HTR-8/SVneo (cell line): Measurements from ENCODE around the gene IL34.
"Not testable (repeated sequence)": the region's sequence is repeated elsewhere in the genome, so short reads cannot be mapped to it uniquely, and the experiment has no call there.

Source experiments
- DNase-seq: peaks from one replicate; pipeline ENCODE4 v3.0.0; 2011; ENCODE audit warnings: low spot score, mixed read lengths; ENCODE audit not compliant: insufficient read length
- FAIRE-seq: peaks from 2 replicates; lab custom pipeline; 2011; peaks lifted over from hg19 to GRCh38; lab: Jason Lieb, UNC

The IL34 gene

DNA sequence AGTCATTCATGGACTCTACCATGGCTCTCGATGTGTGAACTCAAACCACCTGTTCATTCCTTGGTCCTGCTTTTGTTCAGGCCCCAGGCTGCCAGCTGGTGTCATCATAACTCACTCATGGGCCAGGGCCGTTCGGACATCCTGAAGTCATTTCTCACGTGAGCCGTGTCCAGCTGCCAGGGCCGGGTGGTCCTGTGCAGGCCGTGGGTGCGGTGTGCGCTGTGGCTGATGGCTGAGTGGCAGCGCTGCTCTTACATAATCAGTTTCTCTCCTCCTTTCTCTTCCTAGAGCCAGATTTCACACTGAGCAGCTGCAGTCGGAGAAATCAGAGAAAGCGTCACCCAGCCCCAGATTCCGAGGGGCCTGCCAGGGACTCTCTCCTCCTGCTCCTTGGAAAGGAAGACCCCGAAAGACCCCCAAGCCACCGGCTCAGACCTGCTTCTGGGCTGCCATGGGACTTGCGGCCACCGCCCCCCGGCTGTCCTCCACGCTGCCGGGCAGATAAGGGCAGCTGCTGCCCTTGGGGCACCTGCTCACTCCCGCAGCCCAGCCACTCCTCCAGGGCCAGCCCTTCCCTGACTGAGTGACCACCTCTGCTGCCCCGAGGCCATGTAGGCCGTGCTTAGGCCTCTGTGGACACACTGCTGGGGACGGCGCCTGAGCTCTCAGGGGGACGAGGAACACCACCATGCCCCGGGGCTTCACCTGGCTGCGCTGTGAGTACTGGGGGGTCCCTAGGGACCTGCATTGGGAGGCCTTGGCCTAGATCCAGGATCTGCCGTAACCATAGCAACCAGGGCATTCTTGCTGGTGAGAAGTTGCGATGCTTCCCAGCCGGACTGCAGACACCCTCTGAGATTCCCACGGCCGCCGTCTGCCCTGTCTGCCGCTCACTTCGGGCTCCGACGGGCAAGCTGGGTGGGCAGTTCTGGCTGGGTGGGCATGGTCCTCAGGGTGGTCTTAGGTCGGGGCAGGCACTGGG lies at the start of gene IL34:
Gene IL34, plus strand, starts transcription at position 300 of the 982 bp plus-strand sequence. Its CDS starts 389 bp downstream, at position 689.
- no peak for DNase-seq
- FAIRE-seq, result no peak

GRCh38 chr16:70597135-70597835 lies 49.1 kb upstream of the IL34 start:
- no peak for FAIRE-seq
- no peak for DNase-seq

DNA sequence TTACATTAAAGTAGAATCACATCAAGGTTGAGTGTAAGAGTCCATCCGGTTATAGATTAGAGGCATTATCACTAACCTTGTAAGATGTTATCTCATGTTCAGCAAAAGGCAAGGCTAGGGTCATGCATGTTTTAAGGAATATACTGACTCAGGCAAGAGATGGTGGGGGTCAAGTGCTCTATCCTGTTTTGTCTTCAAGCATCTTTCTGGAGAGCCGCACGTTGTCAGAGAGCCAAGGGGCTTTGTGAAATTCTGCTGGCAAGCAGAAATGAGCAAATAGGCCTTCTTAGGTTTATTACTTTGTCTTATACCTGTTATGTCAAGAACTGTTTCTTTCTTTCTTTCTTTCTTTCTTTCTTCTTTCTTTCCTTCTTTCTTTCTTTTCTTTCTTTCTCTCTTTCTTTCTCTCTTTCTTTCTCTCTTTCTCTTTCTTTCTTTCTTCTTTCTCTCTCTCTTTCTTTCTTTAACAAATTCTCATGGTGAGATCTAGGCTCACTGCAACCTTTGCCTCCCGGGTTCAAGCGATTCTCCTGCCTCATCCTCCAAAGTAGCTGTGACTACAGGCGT lies 47.3 kb upstream of the IL34 start:
- FAIRE-seq (no peak), DNase-seq (no peak)

DNA sequence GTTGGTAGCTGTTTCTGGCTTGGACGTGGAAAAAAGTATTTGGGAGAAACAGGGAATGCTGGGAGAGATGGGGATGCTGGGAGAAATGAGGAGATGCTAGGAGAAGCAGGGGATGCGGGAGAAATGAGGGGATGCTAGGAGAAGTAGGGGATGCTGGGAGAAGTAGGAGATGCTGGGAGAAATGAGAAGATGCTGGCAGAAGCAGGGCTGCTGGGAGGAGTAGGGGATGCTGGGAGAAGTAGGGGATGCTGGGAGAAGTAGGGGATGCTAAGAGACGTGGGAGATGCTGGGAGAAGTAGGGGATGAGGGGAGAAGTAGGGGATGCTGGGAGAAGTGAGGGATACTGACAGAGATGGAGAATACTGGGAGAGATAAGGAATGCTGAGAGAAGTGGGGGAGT lies 45.6 kb upstream of the IL34 start:
- DNase-seq (no peak), FAIRE-seq (no peak)

- FAIRE-seq, result no peak
- DNase-seq, result no peak
Measured at GRCh38 chr16:70601576-70602575, 44.5 kb upstream of the IL34 start.

GRCh38 chr16:70602831-70603230 lies 43.5 kb upstream of the IL34 start:
- no peak for DNase-seq
- FAIRE-seq, result no peak

DNA sequence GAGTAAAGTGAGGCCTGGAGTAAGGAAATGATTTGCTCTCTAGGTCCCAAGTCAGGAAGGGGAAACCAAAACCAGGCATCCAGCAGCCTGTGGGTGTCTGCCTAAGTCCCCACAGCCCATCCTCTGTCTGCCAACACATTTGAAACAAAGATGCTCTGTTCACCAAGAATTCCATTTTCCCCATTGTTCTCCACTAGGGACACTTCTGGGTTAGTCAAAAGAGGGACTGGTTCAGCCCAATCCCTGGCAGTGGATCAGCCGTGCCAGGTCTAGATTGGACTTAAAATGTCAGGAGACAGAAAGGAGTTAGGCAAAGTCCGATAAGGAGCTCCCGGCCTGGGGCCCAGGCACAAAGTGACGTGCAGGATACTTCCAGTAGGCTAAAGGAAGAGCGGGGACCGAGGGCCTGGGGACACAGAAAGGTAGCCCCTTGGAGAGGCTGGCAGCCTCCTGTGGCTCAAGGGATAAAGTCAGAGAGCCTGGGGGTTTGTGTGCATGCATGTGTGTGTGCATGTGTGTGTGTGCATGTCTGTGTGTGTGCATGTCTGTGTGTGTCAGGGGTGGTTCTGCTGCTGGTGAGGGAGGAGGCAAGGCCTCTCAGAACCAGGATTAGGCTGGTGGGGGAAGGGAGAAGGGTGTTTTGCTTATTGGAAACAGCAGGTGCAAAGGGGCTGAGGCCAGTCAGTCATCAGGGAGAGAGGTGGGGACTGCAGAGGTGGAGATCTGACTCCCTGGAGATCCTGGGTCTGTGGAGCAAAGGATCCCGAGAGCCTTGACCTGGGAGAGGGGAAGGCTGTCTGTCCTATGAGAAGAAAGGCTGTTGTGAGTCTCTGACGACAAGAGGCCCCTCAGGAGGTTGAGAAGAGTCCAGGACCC lies 41.7 kb upstream of the IL34 start:
- FAIRE-seq (no peak), DNase-seq (no peak)

DNA sequence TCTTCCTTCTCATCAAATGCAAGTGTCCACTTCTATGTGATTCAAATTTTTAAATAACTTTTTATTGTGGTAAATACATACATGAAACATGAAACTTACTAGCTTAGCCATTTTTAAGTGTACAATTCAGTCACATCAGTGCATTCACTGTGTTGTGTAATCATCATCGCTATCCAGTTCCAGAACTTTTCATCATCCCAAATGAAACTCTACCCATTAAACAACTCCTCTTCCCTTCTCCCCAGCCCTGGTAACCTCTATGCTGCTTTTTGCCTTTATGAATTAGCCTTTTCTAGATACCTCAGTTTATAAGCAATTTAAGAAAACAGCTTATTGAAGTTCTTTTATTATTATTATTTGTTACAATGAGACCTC lies 41.1 kb upstream of the IL34 start:
- no peak for DNase-seq
- FAIRE-seq, result no peak

GRCh38 chr16:70608521-70608920 lies 37.8 kb upstream of the IL34 start:
- no peak for FAIRE-seq
- DNase-seq, result no peak

DNA sequence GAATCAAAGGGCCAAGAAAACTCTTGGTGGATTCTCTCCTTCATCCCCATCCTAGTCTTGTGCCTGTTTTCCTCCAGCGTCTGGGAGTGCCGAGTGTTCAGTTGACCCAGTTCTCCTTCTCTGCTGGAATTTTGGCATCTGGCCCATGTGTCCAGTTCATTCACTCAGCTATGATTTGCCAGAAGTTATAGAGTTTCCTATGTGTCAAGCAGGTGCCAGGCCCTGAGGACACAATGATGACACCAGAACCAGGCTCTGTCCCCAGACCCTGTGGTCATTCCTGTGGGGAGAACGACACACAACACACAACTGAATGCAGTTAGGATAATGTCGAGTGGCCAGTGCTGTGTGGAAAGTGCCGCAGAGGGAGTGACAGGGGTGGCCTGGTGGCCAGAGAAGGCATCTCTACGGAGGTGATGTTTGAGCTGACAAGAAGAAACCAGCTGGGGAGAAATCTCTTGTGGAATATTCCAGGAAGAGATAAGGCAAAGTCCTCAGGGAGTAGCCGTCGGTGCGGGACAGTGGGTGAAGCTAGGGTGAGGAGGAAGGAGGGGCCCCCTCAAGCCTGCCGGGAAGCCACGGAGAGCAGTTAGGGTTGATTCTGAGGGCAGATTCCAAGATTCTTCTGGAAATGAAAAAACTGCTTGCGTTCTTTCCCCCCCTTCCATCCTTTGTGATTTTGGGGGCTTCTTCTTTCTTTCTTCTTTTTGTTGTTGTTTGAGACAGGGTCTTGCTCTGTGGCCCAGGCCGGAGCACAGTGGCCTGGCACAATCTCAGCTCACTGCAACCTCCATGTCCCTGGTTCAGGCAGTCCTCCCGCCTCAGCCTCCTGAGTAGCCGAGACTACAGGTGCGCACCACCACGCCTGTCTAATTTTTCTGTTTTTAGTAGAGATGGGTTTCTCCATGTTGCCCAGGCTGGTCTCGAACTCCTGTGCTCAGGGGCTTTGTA lies 35.8 kb upstream of the IL34 start:
- FAIRE-seq (no peak), DNase-seq (no peak)

DNA sequence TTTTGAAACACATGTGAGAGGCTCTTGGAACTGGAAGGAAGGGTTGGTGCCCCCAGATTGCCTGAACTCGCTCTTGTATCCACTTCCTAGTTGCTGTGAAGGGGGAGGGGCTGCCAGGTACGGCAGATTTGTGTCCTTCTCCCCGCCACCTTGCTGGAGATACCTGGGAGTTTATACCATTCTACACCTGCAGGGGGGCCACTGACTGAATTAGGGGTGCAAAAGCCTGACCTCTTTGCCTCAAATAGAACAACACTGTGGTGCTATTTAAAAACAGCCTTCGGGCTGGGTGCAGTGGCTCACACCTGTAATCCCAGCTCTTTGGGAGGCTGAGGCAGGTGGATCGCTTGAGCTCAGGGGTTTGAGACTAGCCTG lies 35.1 kb upstream of the IL34 start:
- DNase-seq, result no peak
- no peak for FAIRE-seq

DNA sequence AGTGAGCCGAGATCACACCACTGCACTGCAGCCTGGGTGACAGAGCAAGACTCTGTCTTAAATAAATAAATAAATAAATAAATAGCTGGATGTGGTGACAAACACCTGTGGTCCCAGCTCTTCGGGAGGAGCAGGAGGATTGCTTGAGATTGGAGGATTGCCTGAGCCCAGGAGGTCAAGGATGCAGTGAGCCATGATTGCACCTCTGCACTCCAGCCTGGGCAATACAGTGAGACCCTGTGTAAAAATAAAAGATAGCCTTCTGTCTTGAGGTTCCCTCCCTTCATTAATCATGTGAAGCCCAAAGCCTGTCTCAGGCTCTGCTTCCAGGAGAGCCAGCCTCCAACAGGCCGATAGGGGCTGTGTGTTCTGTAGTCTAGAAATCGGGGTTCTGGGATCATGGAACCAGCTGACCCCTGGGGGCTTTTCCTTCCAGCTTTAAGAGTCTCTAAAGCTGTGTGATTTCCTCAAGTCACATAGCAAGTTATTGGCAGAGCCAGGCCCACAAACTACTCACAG lies 34.5 kb upstream of the IL34 start:
- DNase-seq (no peak), FAIRE-seq (no peak)

- DNase-seq, result no peak
- FAIRE-seq, result no peak
Measured at GRCh38 chr16:70612931-70613330, 33.4 kb upstream of the IL34 start.

GRCh38 chr16:70614208-70614951 lies 32.0 kb upstream of the IL34 start:
- FAIRE-seq, result no peak

DNA sequence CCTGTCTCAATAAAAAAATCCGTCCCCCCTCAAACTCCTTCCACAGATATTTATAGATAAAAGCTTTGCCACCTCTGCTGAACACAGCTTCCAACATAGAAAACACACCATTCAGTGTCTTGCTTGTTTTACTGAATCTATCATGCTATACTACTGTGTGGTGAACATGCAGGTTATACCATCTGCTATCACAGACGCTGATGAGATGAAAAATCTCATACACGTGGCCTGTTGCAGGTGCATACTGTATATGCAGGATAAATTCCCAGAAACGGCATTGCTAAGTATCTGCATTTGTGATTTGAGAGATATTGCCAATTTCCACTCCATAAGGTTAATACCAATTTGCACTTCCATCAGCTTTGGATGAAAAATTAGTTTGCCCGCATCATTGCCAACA lies 30.4 kb upstream of the IL34 start:
- FAIRE-seq, result no peak
- DNase-seq, result no peak

More at GRCh38 chr16:70614208-70614951, 32.0 kb upstream of the IL34 start:
- DNase-seq, result no peak

DNA sequence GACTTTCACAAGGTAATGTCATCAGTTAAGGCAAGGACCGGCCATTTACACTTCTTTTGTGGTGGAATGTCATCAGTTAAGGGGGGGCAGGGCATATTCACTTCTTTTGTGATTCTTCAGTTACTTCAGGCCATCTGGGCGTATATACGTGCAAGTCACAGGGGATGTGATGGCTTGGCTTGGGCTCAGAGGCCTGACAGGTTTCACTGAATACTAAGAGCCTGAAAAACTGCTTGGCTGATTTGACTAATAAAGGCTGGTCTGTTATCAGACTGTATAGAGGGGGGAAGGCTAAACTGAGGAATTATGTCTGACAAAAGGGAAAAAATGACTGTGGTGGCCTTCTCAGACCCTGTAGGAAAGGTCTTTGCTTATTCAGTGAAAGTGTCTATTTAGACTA lies 24.5 kb upstream of the IL34 start:
- not testable (repeated sequence) for DNase-seq, FAIRE-seq

DNA sequence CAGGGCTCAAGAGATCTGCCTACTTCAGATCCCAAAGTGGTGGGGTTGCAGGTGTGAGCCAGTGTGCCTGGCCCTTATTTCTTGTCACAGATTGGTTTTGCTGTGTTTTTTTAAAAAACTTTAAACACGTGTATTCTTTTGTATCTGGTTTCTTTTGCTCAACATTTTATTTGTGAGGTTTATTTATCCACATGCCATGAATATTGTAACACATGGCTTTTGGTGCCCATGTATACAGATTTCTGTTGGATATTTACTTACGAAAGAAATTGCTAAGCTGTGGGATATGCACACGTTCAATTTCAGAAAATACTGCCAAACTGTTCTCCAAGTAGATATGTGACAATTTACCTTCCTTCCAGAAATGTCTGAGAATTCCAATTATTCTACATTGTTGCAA lies 18.7 kb upstream of the IL34 start:
- no peak for DNase-seq
- no peak for FAIRE-seq
